GM18498 (cell line): ENCODE data around the gene FGD5.

Experiments used
- ATAC-seq: cut with Tn5 transposase; IDR thresholded peaks from one replicate; pipeline ENCODE4 v1.9.1; 2021; ENCODE audit warnings: mild to moderate bottlenecking, moderate library complexity; ENCODE audit not compliant: unreplicated experiment

The FGD5 gene

GRCh38 chr3:14848906-14849305, 30.1 kb downstream of the FGD5 start:
- no peak for ATAC-seq

- ATAC-seq, result no peak
These were observed 31.0 kb downstream of the FGD5 start for GRCh38 chr3:14849638-14850230.

- ATAC-seq, result no peak
These were observed 33.4 kb downstream of the FGD5 start for GRCh38 chr3:14852058-14852594.

- ATAC-seq, result no peak
These were observed 34.0 kb downstream of the FGD5 start for GRCh38 chr3:14852717-14853116.

GRCh38 chr3:14853271-14853951, 34.6 kb downstream of the FGD5 start:
- ATAC-seq, result no peak

- ATAC-seq, result no peak
These were observed 38.7 kb downstream of the FGD5 start for GRCh38 chr3:14857506-14857905.

- no peak for ATAC-seq
These were observed 39.3 kb downstream of the FGD5 start for GRCh38 chr3:14858105-14858504.

- no peak for ATAC-seq
These were observed 41.1 kb downstream of the FGD5 start for GRCh38 chr3:14859880-14860279.

GRCh38 chr3:14861031-14861430, 42.3 kb downstream of the FGD5 start:
- no peak for ATAC-seq

- no peak for ATAC-seq
These were observed 42.9 kb downstream of the FGD5 start for GRCh38 chr3:14861446-14862302.

GRCh38 chr3:14862303-14862660, 43.5 kb downstream of the FGD5 start:
- ATAC-seq, result no peak

GRCh38 chr3:14862661-14863230, 44.0 kb downstream of the FGD5 start:
- no peak for ATAC-seq

- no peak for ATAC-seq
These were observed 44.8 kb downstream of the FGD5 start for GRCh38 chr3:14863333-14864100.

- no peak for ATAC-seq
These were observed 45.4 kb downstream of the FGD5 start for GRCh38 chr3:14864131-14864530.

GRCh38 chr3:14866627-14867026, 47.9 kb downstream of the FGD5 start:
- ATAC-seq, result no peak

GRCh38 chr3:14867936-14868570, 49.3 kb downstream of the FGD5 start:
- no peak for ATAC-seq

- ATAC-seq, result no peak
These were observed 51.4 kb downstream of the FGD5 start for GRCh38 chr3:14869917-14870782.

- no peak for ATAC-seq
These were observed 52.0 kb downstream of the FGD5 start for GRCh38 chr3:14870783-14871060.

GRCh38 chr3:14871456-14872200, 52.9 kb downstream of the FGD5 start:
- ATAC-seq, result no peak
